Measurements from ENCODE around the gene IFNL4. TPM values are rescaled to one million over a fixed set of nuclear protein-coding genes. Genes with fewer than 3 reads are reported as not detected.

The IFNL4 gene
- total RNA-seq, 4 donors from 2014 or later: not detected

DNA sequence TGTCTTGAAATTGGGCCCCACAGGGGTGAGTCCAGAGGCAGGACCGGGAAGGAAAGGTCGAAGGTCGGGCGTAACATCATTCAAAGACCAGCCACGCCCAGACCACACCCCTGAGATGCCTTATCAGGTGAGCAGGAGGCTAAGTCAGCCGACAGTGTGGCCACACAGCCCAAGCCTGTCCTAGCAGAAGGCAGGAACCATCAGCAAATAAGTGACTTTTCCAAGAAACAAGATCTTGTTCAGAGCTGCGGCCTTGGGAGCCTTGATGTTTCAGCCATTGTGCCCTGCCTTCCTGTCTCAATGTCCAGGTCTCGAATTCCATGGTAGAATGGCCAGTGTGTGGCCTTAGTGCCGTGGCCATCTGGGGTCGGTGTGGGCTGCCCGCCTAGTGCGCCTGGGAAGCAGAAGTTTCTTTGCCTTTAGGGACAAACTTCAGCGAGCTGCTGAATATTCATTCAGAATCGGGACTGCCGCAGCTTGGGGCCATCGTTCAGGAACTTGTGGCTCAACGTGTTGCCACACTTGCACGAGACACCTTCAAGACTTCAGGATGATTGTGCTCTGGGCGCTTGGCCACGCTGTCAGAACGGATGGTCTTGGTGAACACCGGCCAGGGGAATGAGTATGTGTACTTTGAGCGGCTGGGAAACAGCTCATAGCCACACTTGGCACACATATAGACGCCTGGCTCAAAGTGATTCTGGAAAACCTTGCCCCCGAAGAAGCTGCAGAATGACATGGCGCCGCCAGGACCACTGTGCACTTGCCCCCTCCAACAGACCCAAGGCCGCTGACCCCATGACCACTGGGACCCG is 6.1 kb upstream of the IFNL4 start:
- 75 to 88% methylated on average over 8 to 19 of the region's 29 CpGs for WGBS, 2 donors (ENCODE audit: low coverage in 1 of 2)
- TF ChIP-seq, protein P1, sequence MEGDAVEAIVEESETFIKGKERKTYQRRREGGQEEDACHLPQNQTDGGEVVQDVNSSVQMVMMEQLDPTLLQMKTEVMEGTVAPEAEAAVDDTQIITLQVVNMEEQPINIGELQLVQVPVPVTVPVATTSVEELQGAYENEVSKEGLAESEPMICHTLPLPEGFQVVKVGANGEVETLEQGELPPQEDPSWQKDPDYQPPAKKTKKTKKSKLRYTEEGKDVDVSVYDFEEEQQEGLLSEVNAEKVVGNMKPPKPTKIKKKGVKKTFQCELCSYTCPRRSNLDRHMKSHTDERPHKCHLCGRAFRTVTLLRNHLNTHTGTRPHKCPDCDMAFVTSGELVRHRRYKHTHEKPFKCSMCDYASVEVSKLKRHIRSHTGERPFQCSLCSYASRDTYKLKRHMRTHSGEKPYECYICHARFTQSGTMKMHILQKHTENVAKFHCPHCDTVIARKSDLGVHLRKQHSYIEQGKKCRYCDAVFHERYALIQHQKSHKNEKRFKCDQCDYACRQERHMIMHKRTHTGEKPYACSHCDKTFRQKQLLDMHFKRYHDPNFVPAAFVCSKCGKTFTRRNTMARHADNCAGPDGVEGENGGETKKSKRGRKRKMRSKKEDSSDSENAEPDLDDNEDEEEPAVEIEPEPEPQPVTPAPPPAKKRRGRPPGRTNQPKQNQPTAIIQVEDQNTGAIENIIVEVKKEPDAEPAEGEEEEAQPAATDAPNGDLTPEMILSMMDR (IDR thresholded peaks at IDR 0.05): no peak
- TF ChIP-seq POLR2A (IDR thresholded peaks at IDR 0.05): no peak
- TF ChIP-seq EP300 (IDR thresholded peaks at IDR 0.05): no peak
- no peak for TF ChIP-seq POLR2AphosphoS5 (IDR thresholded peaks at IDR 0.05)
- H3K27ac ChIP-seq: no peak overlapping the region
- no peak for ATAC-seq
- H3K4me1 ChIP-seq: no peaks in the 10 kb centered on the region
- no peaks in the 10 kb centered on the region for H3K36me3 ChIP-seq
- peaks cover 63% of the 10 kb centered on the region for H3K27me3 ChIP-seq
- no peak overlapping the region for H3K4me3 ChIP-seq
- peaks cover 0 to 16% (median 0%) of the 10 kb centered on the region in 3 donors for H3K9me3 ChIP-seq

DNA sequence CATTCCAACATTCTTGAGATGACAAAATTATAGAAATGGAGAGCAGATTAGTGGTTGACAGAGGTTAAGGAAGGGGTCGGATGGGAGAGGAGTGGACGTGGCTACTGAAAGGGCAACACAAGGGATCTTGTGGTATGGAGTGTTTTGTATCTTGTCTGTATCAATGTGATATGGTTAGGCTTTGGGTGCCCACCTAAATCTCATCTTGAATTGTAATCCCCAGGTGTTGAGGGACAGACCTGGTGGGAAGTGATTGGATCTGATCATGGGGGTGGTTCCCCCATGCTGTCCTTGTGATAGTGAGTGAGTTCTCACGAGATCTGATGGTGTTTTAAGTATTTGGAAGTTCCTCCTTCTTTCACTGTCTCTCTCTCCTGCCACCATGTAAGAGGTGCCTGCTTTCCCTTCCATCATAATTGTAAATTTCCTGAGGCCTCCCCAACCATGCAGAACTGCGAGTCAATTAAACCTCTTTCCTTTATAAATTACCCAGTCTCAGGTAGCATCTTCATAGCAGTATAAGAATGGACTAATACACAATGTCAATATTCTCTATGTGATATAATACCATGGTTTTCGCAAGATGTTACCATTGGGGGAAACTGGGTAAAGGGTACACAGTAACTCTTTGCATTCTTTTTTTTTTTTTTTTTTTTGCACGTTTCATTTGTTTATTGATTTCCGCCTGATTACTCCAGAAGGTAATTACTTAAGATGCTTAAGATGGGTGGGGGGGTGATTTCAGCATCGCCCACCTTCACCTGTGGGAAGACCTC is 4.9 kb upstream of the IFNL4 start:
- Histone ChIP-seq H3K36me3 (no peaks in the 10 kb centered on the region), H3K27ac (no peak overlapping the region)
- 67 to 81% methylated on average over 5 to 6 of the region's 8 CpGs for WGBS, 2 donors (ENCODE audit: low coverage in 1 of 2)

DNA sequence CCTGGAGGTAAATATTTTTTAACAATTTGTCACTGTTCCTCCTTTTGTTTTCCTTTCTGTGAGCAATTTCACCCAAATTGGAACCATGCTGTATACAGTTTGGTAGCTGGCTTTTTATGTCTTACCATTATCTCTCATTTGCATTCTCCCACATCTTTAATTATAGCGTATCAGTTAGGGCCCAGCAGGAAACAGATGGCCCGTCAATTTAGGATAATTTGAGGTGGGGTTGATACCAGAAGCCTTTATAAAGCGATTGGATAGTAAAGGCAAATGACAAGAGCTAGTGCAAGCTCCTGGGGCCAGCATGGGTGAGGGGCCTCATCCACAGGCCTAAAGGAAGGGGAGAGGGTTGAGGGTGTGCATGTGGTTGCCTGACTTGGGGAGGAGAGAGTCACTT is 3.8 kb upstream of the IFNL4 start:
- Histone ChIP-seq H3K27me3 (peaks cover 72% of the 10 kb centered on the region), H3K9me3 (peaks cover 0 to 13% (median 0%) of the 10 kb centered on the region in 3 donors), H3K27ac (no peak overlapping the region), H3K36me3 (no peaks in the 10 kb centered on the region), H3K4me3 (no peak overlapping the region), H3K4me1 (peaks cover 0 to 9% (median 4%) of the 10 kb centered on the region in 3 donors)
- TF ChIP-seq POLR2A (IDR thresholded peaks at IDR 0.05) (no peak), POLR2AphosphoS5 (IDR thresholded peaks at IDR 0.05) (no peak), EP300 (IDR thresholded peaks at IDR 0.05) (no peak)
- TF ChIP-seq, protein P1 (IDR thresholded peaks at IDR 0.05): no peak
- no peak for ATAC-seq
- 55 to 61% methylated on average over 2 to 3 of the region's 3 CpGs for WGBS, 2 donors (ENCODE audit: low coverage in 1 of 2)

More for the DNA sequence above, 4.9 kb upstream of the IFNL4 start:
- no peak for ATAC-seq
- TF ChIP-seq POLR2A (IDR thresholded peaks at IDR 0.05) (no peak), POLR2AphosphoS5 (IDR thresholded peaks at IDR 0.05) (no peak), EP300 (IDR thresholded peaks at IDR 0.05) (no peak)
- TF ChIP-seq, protein P1 (IDR thresholded peaks at IDR 0.05): no peak
- H3K4me1 ChIP-seq: no peaks in the 10 kb centered on the region
- H3K27me3 ChIP-seq: peaks cover 72% of the 10 kb centered on the region
- peaks cover 0 to 16% (median 0%) of the 10 kb centered on the region in 3 donors for H3K9me3 ChIP-seq
- H3K4me3 ChIP-seq: no peak overlapping the region

DNA sequence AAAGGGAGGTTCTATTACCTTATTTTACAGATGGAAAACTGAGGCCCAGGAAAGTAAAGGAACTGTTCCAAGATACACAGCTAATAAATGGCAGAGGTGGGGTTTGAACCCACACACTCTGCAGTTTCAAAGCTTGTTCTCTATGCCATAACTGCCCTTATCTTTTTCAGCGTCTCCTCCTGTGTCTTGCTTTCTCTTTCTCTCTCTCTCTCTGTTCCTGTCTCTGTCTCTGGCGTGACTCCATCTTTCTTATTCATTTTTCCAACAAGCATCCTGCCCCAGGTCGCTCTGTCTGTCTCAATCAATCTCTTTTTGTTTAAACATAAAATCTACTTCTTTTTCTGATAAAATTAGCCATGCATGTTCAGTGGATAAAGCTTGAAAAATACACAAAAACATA is 3.2 kb upstream of the IFNL4 start:
- Histone ChIP-seq H3K27ac (no peak overlapping the region), H3K4me3 (no peak overlapping the region), H3K36me3 (no peaks in the 10 kb centered on the region), H3K4me1 (peaks cover 0 to 15% (median 6%) of the 10 kb centered on the region in 3 donors), H3K27me3 (peaks cover 72% of the 10 kb centered on the region), H3K9me3 (peaks cover 0 to 7% (median 0%) of the 10 kb centered on the region in 3 donors)
- TF ChIP-seq POLR2AphosphoS5 (IDR thresholded peaks at IDR 0.05): no peak
- TF ChIP-seq EP300 (IDR thresholded peaks at IDR 0.05): no peak
- TF ChIP-seq, protein P1 (IDR thresholded peaks at IDR 0.05): no peak
- no peak for TF ChIP-seq POLR2A (IDR thresholded peaks at IDR 0.05)
- WGBS, 2 donors (ENCODE audit: low coverage in 1 of 2): 61 to 62% methylated on average over 3 of the region's 3 CpGs
- ATAC-seq: no peak
